ENCODE results near the gene DKKL1. TPM values are rescaled to one million over a fixed set of nuclear protein-coding genes. Genes with fewer than 3 reads are reported as not detected.

DKKL1 gene
- total and polyA plus RNA-seq, 12 donors = 0.20 to 0.54 (median 0.24) TPM; not detected in 8

DNA sequence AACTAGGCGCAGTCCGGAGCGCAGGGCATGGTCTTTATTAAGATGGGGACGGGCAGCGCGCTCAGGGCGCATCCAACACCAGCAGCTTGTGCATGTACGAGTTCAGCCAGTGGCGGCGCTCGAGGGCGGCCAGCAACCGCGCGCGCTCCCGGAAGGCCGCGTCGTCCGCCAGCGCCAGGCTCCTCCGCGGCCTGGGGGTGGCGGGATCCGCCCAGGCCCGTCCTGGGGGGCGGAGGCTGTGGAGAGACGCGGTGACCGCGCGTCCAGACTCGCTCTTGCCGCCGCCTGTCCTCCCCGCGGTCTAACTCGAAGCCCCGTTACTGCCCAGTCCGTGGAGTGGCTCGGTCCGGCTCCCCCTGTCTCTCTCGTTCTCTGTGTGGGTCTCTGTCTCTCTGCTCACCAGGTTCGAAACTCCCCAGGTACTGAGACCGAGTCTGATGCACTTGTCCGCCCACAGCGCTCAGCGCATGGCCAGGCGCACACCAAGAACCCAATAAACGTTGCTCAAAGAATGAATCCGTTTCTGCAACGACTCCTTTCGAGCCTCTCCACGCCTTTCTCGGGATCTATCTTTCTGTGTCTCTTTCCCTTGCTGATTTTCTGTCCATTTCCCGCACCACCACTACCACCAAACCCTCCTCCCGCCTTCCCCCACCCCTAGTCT, 58.9 kb downstream of the DKKL1 start:
- TF ChIP-seq CTCF (IDR thresholded peaks at IDR 0.05) = peak in 8 of 9 donors; percentile 28 to 64 (median 56)
- Histone ChIP-seq H3K36me3 (no peaks in the 10 kb centered on the region), H3K4me1 (peaks cover 5 to 39% (median 30%) of the 10 kb centered on the region in 9 donors), H3K27ac (no peak overlapping the region), H3K4me3 (peak overlapping the region in 9 of 10 donors; percentile 10 to 41 (median 32)), H3K27me3 (peaks cover 15 to 100% (median 99%) of the 10 kb centered on the region in 7 donors), H3K9me3 (no peaks in the 10 kb centered on the region)
- intact Hi-C loops (cut with DNase I) = no loop called here
- DNase-seq (peak in 1 of 2 donors; percentile 50), ATAC-seq (peak; percentile 53 to 79 (median 64))
- 2% methylated on average over 55 to 58 of the region's 58 CpGs for WGBS, 2 donors

DNA sequence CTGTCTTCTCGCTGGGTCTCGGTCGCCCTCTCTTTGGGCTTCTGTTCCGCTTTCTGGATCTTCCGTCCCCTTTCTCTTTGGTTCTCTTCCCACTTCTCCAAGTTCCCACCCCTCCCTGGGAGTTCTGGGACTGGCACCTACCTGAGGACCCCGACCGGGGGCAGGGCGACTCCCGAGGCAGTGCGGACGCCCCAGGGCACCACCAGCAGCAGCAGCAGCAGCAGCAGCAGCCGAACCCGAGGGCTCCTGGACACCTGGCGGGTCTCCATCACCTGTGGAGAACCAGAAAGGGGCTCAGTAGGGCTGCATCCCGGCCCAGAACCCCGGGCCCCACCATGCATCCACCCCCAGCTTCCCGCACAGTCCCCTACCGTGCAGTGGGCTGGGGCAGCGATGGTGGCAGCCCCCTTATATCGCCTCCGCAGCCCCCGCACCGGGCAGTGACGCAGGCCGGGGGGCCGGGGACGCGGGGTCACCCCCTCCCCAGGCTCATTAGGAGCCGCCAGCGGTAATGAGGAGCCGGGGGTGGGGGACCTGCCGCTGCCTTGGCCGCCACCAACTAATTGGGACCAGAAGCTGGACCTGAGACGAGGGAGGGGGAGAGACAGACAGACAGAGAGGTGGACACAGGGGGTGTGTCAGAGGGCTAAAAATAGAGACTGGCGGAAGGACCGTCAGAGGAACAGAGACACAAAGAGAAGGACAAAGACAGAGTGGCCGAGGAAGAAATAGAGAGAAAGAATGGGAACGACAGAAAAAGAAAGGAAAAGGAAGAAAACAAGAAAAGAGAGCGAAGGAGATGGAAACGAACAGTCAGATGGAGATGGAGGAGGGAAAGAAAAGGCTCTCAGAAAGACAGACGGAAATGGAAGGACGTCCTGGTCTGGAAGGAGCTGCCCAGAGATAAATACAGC, 59.7 kb downstream of the DKKL1 start, which contains the start of gene PTH2:
TSS of gene PTH2 (minus strand) at position 371 of the 914 bp plus-strand sequence. CDS start at position 269, 102 bp downstream.
- DNase-seq = no peak

GRCh38 chr19:49423985-49424303, 60.3 kb downstream of the DKKL1 start:
- TF ChIP-seq CTCF (IDR thresholded peaks at IDR 0.05) = no peak
- Histone ChIP-seq H3K4me1 (peaks cover 7 to 49% (median 38%) of the 10 kb centered on the region in 9 donors), H3K27ac (no peak overlapping the region), H3K9me3 (no peaks in the 10 kb centered on the region), H3K27me3 (peaks cover 15 to 100% (median 99%) of the 10 kb centered on the region in 7 donors), H3K36me3 (no peaks in the 10 kb centered on the region), H3K4me3 (no peak overlapping the region)
- DNase-seq (no peak), ATAC-seq (no peak)
- WGBS, 2 donors = 5 to 15% methylated on average over 3 of the region's 3 CpGs
- intact Hi-C loops (cut with DNase I) = no loop called here

More for the DNA sequence above, 59.7 kb downstream of the DKKL1 start, which contains the start of gene PTH2:
- WGBS, 2 donors = 3 to 8% methylated on average over 38 to 42 of the region's 42 CpGs
- no peaks in the 10 kb centered on the region for H3K9me3 ChIP-seq
- no peaks in the 10 kb centered on the region for H3K36me3 ChIP-seq
- ATAC-seq = peak in 2 of 8 donors; percentile 30
- no peak within 1 kb of the TSS for H3K27ac ChIP-seq
- no peak for TF ChIP-seq CTCF (IDR thresholded peaks at IDR 0.05)
- intact Hi-C loops (cut with DNase I) = no loop called here
- H3K27me3 ChIP-seq = peaks cover 15 to 100% (median 99%) of the 10 kb centered on the region in 7 donors
- peak within 1 kb of the TSS in 9 of 10 donors; percentile 10 to 41 (median 32) for H3K4me3 ChIP-seq
- peaks cover 7 to 46% (median 36%) of the 10 kb centered on the region in 9 donors for H3K4me1 ChIP-seq

Other genes starting within 250 kb of the DKKL1 start
- gene LIN7B, start 249.5 kb upstream of the DKKL1 start, total RNA-seq = 10 to 100 TPM; 17.6 to 26.7 (median 23.0) TPM
- 10 to 100 TPM; 25.9 to 38.5 TPM for gene LIN7B, start 249.5 kb upstream of the DKKL1 start, polyA plus RNA-seq
- 1 to 10 TPM in 5 of 10 donors, under 1 TPM in 5; 0.64 to 2.3 (median 1.0) TPM for gene C19orf73, start 244.7 kb upstream of the DKKL1 start, total RNA-seq
- gene C19orf73, start 244.7 kb upstream of the DKKL1 start, polyA plus RNA-seq = 1 to 10 TPM; 1.9 to 5.4 TPM
- 1 to 10 TPM; 3.6 to 7.0 (median 5.8) TPM for gene PPFIA3, start 244.3 kb upstream of the DKKL1 start, total RNA-seq
- gene PPFIA3, start 244.3 kb upstream of the DKKL1 start, polyA plus RNA-seq = 10 to 100 TPM; 15.4 to 16.7 TPM
- gene HRC, start 208.5 kb upstream of the DKKL1 start, total RNA-seq = 1,000 to 10,000 TPM in 6 of 10 donors, 100 to 1,000 TPM in 4; 901 to 1,557 (median 1,052) TPM
- 100 to 1,000 TPM; 331 to 710 TPM for gene HRC, start 208.5 kb upstream of the DKKL1 start, polyA plus RNA-seq
- gene TRPM4, start 206.1 kb upstream of the DKKL1 start, total RNA-seq = 10 to 100 TPM; 21.7 to 38.5 (median 33.0) TPM
- gene TRPM4, start 206.1 kb upstream of the DKKL1 start, polyA plus RNA-seq = 100 to 1,000 TPM in 1 of 2 donors, 10 to 100 TPM in 1; 20.4 to 100 TPM
- 1 to 10 TPM in 2 of 10 donors, under 1 TPM in 8; 0.25 to 1.0 (median 0.77) TPM for gene SLC6A16, start 38.7 kb upstream of the DKKL1 start, total RNA-seq
- 1 to 10 TPM in 1 of 2 donors, under 1 TPM in 1; 0.13 to 3.1 TPM for gene SLC6A16, start 38.7 kb upstream of the DKKL1 start, polyA plus RNA-seq
- 10 to 100 TPM in 2 of 10 donors, 1 to 10 TPM in 8; 2.0 to 34.2 (median 3.9) TPM for gene CD37, start 28.5 kb upstream of the DKKL1 start, total RNA-seq
- 1 to 10 TPM; 2.3 to 3.5 TPM for gene CD37, start 28.5 kb upstream of the DKKL1 start, polyA plus RNA-seq
- 10 to 100 TPM; 34.1 to 67.8 (median 45.1) TPM for gene TEAD2, start 1.5 kb upstream of the DKKL1 start, total RNA-seq
- gene TEAD2, start 1.5 kb upstream of the DKKL1 start, polyA plus RNA-seq = 10 to 100 TPM; 43.5 to 50.5 TPM
- not detected for gene KASH5, start 24.4 kb downstream of the DKKL1 start, total RNA-seq
- gene KASH5, start 24.4 kb downstream of the DKKL1 start, polyA plus RNA-seq = not detected
- gene PTH2, start 59.6 kb downstream of the DKKL1 start, total RNA-seq = not detected
- gene PTH2, start 59.6 kb downstream of the DKKL1 start, polyA plus RNA-seq = not detected
- not detected for gene GFY, start 61.5 kb downstream of the DKKL1 start, total RNA-seq
- gene GFY, start 61.5 kb downstream of the DKKL1 start, polyA plus RNA-seq = under 1 TPM in 1 of 2 donors, not detected in 1; 0.13 TPM
- gene SLC17A7, start 77.7 kb downstream of the DKKL1 start, total RNA-seq = 1 to 10 TPM in 4 of 10 donors, under 1 TPM in 6; 0.17 to 2.3 (median 0.86) TPM
- 1 to 10 TPM in 1 of 2 donors, under 1 TPM in 1; 0.88 to 2.0 TPM for gene SLC17A7, start 77.7 kb downstream of the DKKL1 start, polyA plus RNA-seq
- 10 to 100 TPM; 15.7 to 42.1 (median 25.7) TPM for gene PIH1D1, start 87.9 kb downstream of the DKKL1 start, total RNA-seq
- 10 to 100 TPM; 32.5 to 60.0 TPM for gene PIH1D1, start 87.9 kb downstream of the DKKL1 start, polyA plus RNA-seq
- gene ALDH16A1, start 89.3 kb downstream of the DKKL1 start, total RNA-seq = 10 to 100 TPM in 3 of 10 donors, 1 to 10 TPM in 7; 4.4 to 14.9 (median 7.4) TPM
- gene ALDH16A1, start 89.3 kb downstream of the DKKL1 start, polyA plus RNA-seq = 10 to 100 TPM; 17.8 to 19.9 TPM
- gene FLT3LG, start 110.3 kb downstream of the DKKL1 start, total RNA-seq = 10 to 100 TPM in 1 of 10 donors, 1 to 10 TPM in 9; 1.6 to 14.8 (median 3.1) TPM
- gene FLT3LG, start 110.3 kb downstream of the DKKL1 start, polyA plus RNA-seq = 10 to 100 TPM in 1 of 2 donors, 1 to 10 TPM in 1; 4.2 to 14.0 TPM
- gene RPL13A, start 123.7 kb downstream of the DKKL1 start, total RNA-seq = 1,000 to 10,000 TPM; 1,171 to 1,844 (median 1,328) TPM
- 1,000 to 10,000 TPM; 1,376 to 2,740 TPM for gene RPL13A, start 123.7 kb downstream of the DKKL1 start, polyA plus RNA-seq
- gene RPS11, start 132.6 kb downstream of the DKKL1 start, total RNA-seq = 1,000 to 10,000 TPM in 4 of 10 donors, 100 to 1,000 TPM in 6; 739 to 1,152 (median 854) TPM
- gene RPS11, start 132.6 kb downstream of the DKKL1 start, polyA plus RNA-seq = 1,000 to 10,000 TPM; 2,102 to 3,642 TPM
- gene FCGRT, start 148.8 kb downstream of the DKKL1 start, total RNA-seq = 100 to 1,000 TPM in 2 of 10 donors, 10 to 100 TPM in 8; 49.0 to 175 (median 71.4) TPM
- 10 to 100 TPM; 63.2 to 83.6 TPM for gene FCGRT, start 148.8 kb downstream of the DKKL1 start, polyA plus RNA-seq
- gene RCN3, start 164.1 kb downstream of the DKKL1 start, total RNA-seq = 10 to 100 TPM in 2 of 10 donors, 1 to 10 TPM in 8; 4.7 to 23.4 (median 6.1) TPM
- 10 to 100 TPM; 23.6 to 38.3 TPM for gene RCN3, start 164.1 kb downstream of the DKKL1 start, polyA plus RNA-seq
- 10 to 100 TPM; 38.0 to 53.9 (median 45.1) TPM for gene NOSIP, start 216.7 kb downstream of the DKKL1 start, total RNA-seq
- gene NOSIP, start 216.7 kb downstream of the DKKL1 start, polyA plus RNA-seq = 100 to 1,000 TPM in 1 of 2 donors, 10 to 100 TPM in 1; 82.6 to 120 TPM
- gene PRRG2, start 217.4 kb downstream of the DKKL1 start, total RNA-seq = 1 to 10 TPM in 1 of 10 donors, under 1 TPM in 9; 0.34 to 1.0 (median 0.57) TPM
- gene PRRG2, start 217.4 kb downstream of the DKKL1 start, polyA plus RNA-seq = 1 to 10 TPM; 1.1 to 2.4 TPM
- 10 to 100 TPM; 11.2 to 19.2 (median 16.7) TPM for gene PRR12, start 227.3 kb downstream of the DKKL1 start, total RNA-seq
- 10 to 100 TPM in 1 of 2 donors, 1 to 10 TPM in 1; 5.2 to 11.1 TPM for gene PRR12, start 227.3 kb downstream of the DKKL1 start, polyA plus RNA-seq